ENCODE data around the gene KLHL21. TPM values are rescaled to one million over a fixed set of nuclear protein-coding genes. Genes with fewer than 3 reads are reported as not detected.

The KLHL21 gene
- total RNA-seq, 1 experiment from 2014 or later = 24.4 TPM

DNA sequence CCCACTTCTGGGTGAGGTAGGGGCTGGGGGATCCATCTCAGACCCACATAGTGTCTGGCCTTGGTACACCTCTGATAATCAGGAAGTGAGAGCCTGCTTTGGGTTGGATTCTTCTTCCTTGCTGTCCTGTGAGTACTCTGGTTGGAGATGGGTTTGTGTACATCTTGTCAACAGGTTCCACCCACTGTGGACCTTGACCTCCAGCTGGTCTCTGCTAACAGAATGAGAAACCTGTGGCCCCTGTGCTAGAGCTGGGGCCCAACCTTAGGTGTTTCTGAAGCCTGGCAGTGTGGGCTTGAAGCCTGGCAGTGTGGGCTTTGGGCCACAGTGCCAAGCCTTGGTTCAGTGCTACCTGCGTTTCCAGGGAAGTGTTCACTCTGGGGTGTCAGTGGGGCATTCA is 20.3 kb downstream of the KLHL21 start:
- Histone ChIP-seq H3K27ac (no peak overlapping the region), H3K4me1 (replicated peaks; ENCODE audit: insufficient read depth) (peaks cover 8% of the 10 kb centered on the region), H2AFZ (no peak overlapping the region), H3K36me3 (ENCODE audit: low read depth) (no peaks in the 10 kb centered on the region), H3K4me2 (no peak overlapping the region), H3K9me2 (ENCODE audit: insufficient read depth) (no peaks in the 10 kb centered on the region), H3K79me2 (ENCODE audit: low read depth) (peaks cover 11% of the 10 kb centered on the region), H3K9me3 (ENCODE audit: insufficient read depth, low read depth) (no peaks in the 10 kb centered on the region), H3F3A (ENCODE audit: insufficient read depth, low read depth) (no peaks in the 10 kb centered on the region), H3K4me3 (no peak overlapping the region), H3K27me3 (ENCODE audit: insufficient read depth, low read depth) (no peaks in the 10 kb centered on the region), H4K20me1 (ENCODE audit: insufficient read depth) (no peaks in the 10 kb centered on the region)
- DNase-seq = no peak
- intact Hi-C loops (cut with micrococcal nuclease; ENCODE audit: unreplicated experiment) = no loop called here
- TF ChIP-seq, protein P1, sequence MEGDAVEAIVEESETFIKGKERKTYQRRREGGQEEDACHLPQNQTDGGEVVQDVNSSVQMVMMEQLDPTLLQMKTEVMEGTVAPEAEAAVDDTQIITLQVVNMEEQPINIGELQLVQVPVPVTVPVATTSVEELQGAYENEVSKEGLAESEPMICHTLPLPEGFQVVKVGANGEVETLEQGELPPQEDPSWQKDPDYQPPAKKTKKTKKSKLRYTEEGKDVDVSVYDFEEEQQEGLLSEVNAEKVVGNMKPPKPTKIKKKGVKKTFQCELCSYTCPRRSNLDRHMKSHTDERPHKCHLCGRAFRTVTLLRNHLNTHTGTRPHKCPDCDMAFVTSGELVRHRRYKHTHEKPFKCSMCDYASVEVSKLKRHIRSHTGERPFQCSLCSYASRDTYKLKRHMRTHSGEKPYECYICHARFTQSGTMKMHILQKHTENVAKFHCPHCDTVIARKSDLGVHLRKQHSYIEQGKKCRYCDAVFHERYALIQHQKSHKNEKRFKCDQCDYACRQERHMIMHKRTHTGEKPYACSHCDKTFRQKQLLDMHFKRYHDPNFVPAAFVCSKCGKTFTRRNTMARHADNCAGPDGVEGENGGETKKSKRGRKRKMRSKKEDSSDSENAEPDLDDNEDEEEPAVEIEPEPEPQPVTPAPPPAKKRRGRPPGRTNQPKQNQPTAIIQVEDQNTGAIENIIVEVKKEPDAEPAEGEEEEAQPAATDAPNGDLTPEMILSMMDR (conservative IDR thresholded peaks at IDR 0.05) = no peak
- TF ChIP-seq EZH2 (IDR thresholded peaks at IDR 0.05; ENCODE audit: low read depth) = no peak
- ChIA-PET POLR2A (ENCODE audit: unreplicated experiment) (no interaction called here), CTCF (no interaction called here)
- BruUV-seq (replicated peaks) = no TSS peak

DNA sequence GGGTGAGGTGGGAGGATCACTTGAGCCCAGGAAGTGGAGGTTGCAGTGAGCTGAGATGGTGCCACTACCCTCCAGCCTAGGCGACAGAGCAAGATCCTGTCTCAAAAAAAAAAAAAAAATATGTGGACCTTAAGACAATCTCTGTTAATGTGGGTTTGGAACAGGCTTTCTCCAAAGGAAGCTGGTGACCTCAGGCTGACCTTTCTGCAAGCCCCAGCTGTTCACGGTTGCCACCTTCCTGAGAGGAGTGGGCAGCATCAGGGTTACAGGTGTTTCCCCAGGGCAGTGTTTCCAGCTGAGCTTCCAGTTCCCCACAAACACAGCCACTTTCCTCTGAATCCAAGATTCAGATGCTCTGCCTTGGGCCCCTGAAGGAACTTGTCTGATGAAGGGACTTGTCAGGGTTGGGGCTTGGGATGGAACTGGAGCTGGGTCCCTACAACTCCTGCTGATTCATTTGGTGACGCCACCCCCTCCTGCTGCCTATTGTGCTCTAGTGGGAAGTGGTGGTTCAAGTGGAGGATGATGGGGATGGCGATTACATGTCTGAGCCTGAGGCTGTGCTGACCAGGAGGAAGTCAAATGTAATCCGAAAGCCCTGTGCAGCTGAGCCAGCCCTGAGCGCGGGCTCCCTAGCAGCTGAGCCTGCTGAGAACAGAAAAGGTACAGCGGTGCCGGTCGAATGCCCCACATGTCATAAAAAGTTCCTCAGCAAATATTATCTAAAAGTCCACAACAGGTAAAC is 20.9 kb downstream of the KLHL21 start:
- no TSS peak for BruUV-seq (replicated peaks)
- H3K79me2 ChIP-seq (ENCODE audit: low read depth) = peaks cover 11% of the 10 kb centered on the region
- no peak for DNase-seq
- TF ChIP-seq, protein P1 (conservative IDR thresholded peaks at IDR 0.05) = no peak
- TF ChIP-seq EZH2 (IDR thresholded peaks at IDR 0.05; ENCODE audit: low read depth) = no peak
- H3K9me3 ChIP-seq (ENCODE audit: insufficient read depth, low read depth) = no peaks in the 10 kb centered on the region
- POLR2A ChIA-PET (ENCODE audit: unreplicated experiment) = no interaction called here
- no peak overlapping the region for H2AFZ ChIP-seq
- intact Hi-C loops (cut with micrococcal nuclease; ENCODE audit: unreplicated experiment) = no loop called here
- CTCF ChIA-PET = interaction anchor here (0.5 to 0.7 kb wide), 2 partner anchors 22 to 64 kb away, joined by 4 to 11 read pairs; no protein-coding TSS in a partner anchor
- no peak overlapping the region for H3K27ac ChIP-seq
- no peak overlapping the region for H3K4me3 ChIP-seq
- no peaks in the 10 kb centered on the region for H3K9me2 ChIP-seq (ENCODE audit: insufficient read depth)
- no peak overlapping the region for H3K4me2 ChIP-seq
- H3K36me3 ChIP-seq (ENCODE audit: low read depth) = no peaks in the 10 kb centered on the region
- peaks cover 8% of the 10 kb centered on the region for H3K4me1 ChIP-seq (replicated peaks; ENCODE audit: insufficient read depth)
- no peaks in the 10 kb centered on the region for H3F3A ChIP-seq (ENCODE audit: insufficient read depth, low read depth)
- no peaks in the 10 kb centered on the region for H4K20me1 ChIP-seq (ENCODE audit: insufficient read depth)
- H3K27me3 ChIP-seq (ENCODE audit: insufficient read depth, low read depth) = no peaks in the 10 kb centered on the region

DNA sequence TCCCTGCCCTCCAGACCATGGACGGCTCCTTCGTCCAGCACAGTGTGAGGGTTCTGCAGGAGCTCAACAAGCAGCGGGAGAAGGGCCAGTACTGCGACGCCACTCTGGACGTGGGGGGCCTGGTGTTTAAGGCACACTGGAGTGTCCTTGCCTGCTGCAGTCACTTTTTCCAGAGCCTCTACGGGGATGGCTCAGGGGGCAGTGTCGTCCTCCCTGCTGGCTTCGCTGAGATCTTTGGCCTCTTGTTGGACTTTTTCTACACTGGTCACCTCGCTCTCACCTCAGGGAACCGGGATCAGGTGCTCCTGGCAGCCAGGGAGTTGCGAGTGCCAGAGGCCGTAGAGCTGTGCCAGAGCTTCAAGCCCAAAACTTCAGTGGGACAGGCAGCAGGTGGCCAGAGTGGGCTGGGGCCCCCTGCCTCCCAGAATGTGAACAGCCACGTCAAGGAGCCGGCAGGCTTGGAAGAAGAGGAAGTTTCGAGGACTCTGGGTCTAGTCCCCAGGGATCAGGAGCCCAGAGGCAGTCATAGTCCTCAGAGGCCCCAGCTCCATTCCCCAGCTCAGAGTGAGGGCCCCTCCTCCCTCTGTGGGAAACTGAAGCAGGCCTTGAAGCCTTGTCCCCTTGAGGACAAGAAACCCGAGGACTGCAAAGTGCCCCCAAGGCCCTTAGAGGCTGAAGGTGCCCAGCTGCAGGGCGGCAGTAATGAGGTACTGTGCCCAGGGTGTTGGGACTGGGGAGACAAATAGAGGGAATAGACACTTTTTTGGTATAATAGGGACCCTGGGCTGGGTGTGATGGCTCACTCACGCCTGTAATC is 21.9 kb downstream of the KLHL21 start:
- ChIA-PET CTCF (no interaction called here), POLR2A (ENCODE audit: unreplicated experiment) (interaction anchor here (0.6 kb wide), 1 partner anchor 15 kb away, joined by 3 read pairs; no protein-coding TSS in a partner anchor)
- Histone ChIP-seq H3K9me2 (ENCODE audit: insufficient read depth) (no peaks in the 10 kb centered on the region), H3K4me1 (replicated peaks; ENCODE audit: insufficient read depth) (peaks cover 8% of the 10 kb centered on the region), H3K27me3 (ENCODE audit: insufficient read depth, low read depth) (no peaks in the 10 kb centered on the region), H3K79me2 (ENCODE audit: low read depth) (peaks cover 11% of the 10 kb centered on the region), H3F3A (ENCODE audit: insufficient read depth, low read depth) (no peaks in the 10 kb centered on the region), H4K20me1 (ENCODE audit: insufficient read depth) (no peaks in the 10 kb centered on the region), H3K9me3 (ENCODE audit: insufficient read depth, low read depth) (no peaks in the 10 kb centered on the region), H2AFZ (peak overlapping the region; percentile 86; the same call in 1 of the 2 replicates), H3K27ac (no peak overlapping the region), H3K4me3 (peak overlapping the region; percentile 78), H3K36me3 (ENCODE audit: low read depth) (no peaks in the 10 kb centered on the region), H3K4me2 (peak overlapping the region; percentile 90)
- intact Hi-C loops (cut with micrococcal nuclease; ENCODE audit: unreplicated experiment) = no loop called here
- TF ChIP-seq, protein P1 (conservative IDR thresholded peaks at IDR 0.05) = no peak; the same call in 1 of the 2 replicates
- TF ChIP-seq EZH2 (IDR thresholded peaks at IDR 0.05; ENCODE audit: low read depth) = no peak
- no TSS peak for BruUV-seq (replicated peaks)
- DNase-seq = peak in 1 of 2 experiments; percentile 14

Data from PC-9 (cell line).